Natural killer cell (primary cell): Measurements from ENCODE around the gene PSMD13. TPM values are rescaled to one million over a fixed set of nuclear protein-coding genes. Genes with fewer than 3 reads are reported as not detected.
A peak's percentile ranks its signal among the peaks of the same experiment; 100 is the strongest.

ENCODE experiments used
- ATAC-seq, 3 donors: fragments of 150-1000 bp in 2 of 3; fragments of 200-7000 bp in 1 of 3; cut with Tn5 transposase; 1 replicate in 1 of 3; 2 replicates in 2 of 3; pipeline ENCODE4 v1.10.0; 2021; ENCODE audit warnings: mild to moderate bottlenecking in 2 of 3, moderate library complexity in 2 of 3
- DNase-seq, 2 donors: peaks; one replicate each; pipeline versions ENCODE4 v3.0.0 to v3.0.0-alpha.2; 2013 to 2021; ENCODE audit warnings: mixed read lengths in 1 of 2
- H3K27ac ChIP-seq: one replicate; pipeline ENCODE4 v1.5.1; 2013; ENCODE audit warnings: mild to moderate bottlenecking, low read length
- H3K27me3 ChIP-seq: one replicate; pipeline ENCODE4 v1.6.1; 2013; ENCODE audit warnings: low read length; ENCODE audit not compliant: control insufficient read depth, insufficient read depth
- H3K36me3 ChIP-seq: one replicate; pipeline ENCODE4 v1.6.1; 2013; ENCODE audit warnings: low read length; ENCODE audit not compliant: control insufficient read depth, insufficient read depth
- H3K4me1 ChIP-seq: one replicate; pipeline ENCODE4 v1.6.1; 2013; ENCODE audit warnings: low read length; ENCODE audit not compliant: control insufficient read depth, insufficient read depth
- H3K4me3 ChIP-seq: one replicate; pipeline ENCODE4 v1.5.1; 2013; ENCODE audit warnings: low read length
- H3K9me3 ChIP-seq: one replicate; pipeline ENCODE4 v1.6.1; 2013; ENCODE audit warnings: low read length; ENCODE audit not compliant: control insufficient read depth, insufficient read depth
- H3K27ac Mint-ChIP-seq, 2 donors: one replicate each; pipeline ENCODE4 v1.8.0; 2022; ENCODE audit warnings: mild to moderate bottlenecking in 2 of 2, mixed read lengths in 2 of 2, moderate library complexity in 1 of 2
- H3K27me3 Mint-ChIP-seq, 2 donors: one replicate each; pipeline ENCODE4 v1.8.0; 2022; ENCODE audit warnings: low read depth in 2 of 2, mixed read lengths in 2 of 2
- H3K36me3 Mint-ChIP-seq: one replicate; pipeline ENCODE4 v1.8.0; 2022; ENCODE audit warnings: mixed read lengths
- H3K4me1 Mint-ChIP-seq, 2 donors: one replicate each; pipeline ENCODE4 v1.8.0; 2022; ENCODE audit warnings: mixed read lengths in 2 of 2
- H3K4me3 Mint-ChIP-seq: one replicate; pipeline ENCODE4 v1.8.0; 2022; ENCODE audit warnings: mild to moderate bottlenecking, moderate library complexity, mixed read lengths
- H3K9me3 Mint-ChIP-seq, 2 donors: one replicate each; pipeline ENCODE4 v1.8.0; 2022; ENCODE audit warnings: mixed read lengths in 2 of 2
- WGBS: methylation state at CpG from one replicate; pipeline ENCODE4 v1.1.7; 2013; ENCODE audit warnings: missing lambda C conversion rate; ENCODE audit not compliant: insufficient coverage; 5-methylcytosine and 5-hydroxymethylcytosine counted together
- intact Hi-C: fragments of 100-400 bp; cut with micrococcal nuclease; formaldehyde crosslinking; loops from one replicate; pipeline ENCODE4 v1.14.2; 2022
- total RNA-seq, 4 donors: library from RNA; stranded (reverse); fragments of 120-200 nt in 1 of 4; gene quantifications; one replicate each; pipeline versions ENCODE4 v1.2.3 to v1.2.4, GENCODE V29; 2013 to 2022
- TF ChIP-seq, protein P1 (sequence below): fragments of 200-600 bp; IDR thresholded peaks from one replicate; pipeline ENCODE4 v1.8.0; 2022; ENCODE audit warnings: antibody characterized with exemption

Gene PSMD13
- total RNA-seq, 3 donors from 2014 or later (not counting 1 experiment from before 2014, with no cell fraction given) = 94.6 to 111 (median 104) TPM

GRCh38 chr11:210803-211180 is 26.0 kb upstream of the PSMD13 start:
- Histone ChIP-seq H3K36me3 (peaks cover 61% of the 10 kb centered on the region), H3K27me3 (no peaks in the 10 kb centered on the region), H3K4me1 (peaks cover 36% of the 10 kb centered on the region), H3K4me3 (no peak overlapping the region), H3K27ac (no peak overlapping the region), H3K9me3 (no peaks in the 10 kb centered on the region)
- TF ChIP-seq, protein P1, sequence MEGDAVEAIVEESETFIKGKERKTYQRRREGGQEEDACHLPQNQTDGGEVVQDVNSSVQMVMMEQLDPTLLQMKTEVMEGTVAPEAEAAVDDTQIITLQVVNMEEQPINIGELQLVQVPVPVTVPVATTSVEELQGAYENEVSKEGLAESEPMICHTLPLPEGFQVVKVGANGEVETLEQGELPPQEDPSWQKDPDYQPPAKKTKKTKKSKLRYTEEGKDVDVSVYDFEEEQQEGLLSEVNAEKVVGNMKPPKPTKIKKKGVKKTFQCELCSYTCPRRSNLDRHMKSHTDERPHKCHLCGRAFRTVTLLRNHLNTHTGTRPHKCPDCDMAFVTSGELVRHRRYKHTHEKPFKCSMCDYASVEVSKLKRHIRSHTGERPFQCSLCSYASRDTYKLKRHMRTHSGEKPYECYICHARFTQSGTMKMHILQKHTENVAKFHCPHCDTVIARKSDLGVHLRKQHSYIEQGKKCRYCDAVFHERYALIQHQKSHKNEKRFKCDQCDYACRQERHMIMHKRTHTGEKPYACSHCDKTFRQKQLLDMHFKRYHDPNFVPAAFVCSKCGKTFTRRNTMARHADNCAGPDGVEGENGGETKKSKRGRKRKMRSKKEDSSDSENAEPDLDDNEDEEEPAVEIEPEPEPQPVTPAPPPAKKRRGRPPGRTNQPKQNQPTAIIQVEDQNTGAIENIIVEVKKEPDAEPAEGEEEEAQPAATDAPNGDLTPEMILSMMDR = no peak
- Mint-ChIP-seq H3K36me3 (no peaks in the 10 kb centered on the region), H3K4me1 (peaks cover 25 to 48% of the 10 kb centered on the region in 2 donors), H3K9me3 (no peaks in the 10 kb centered on the region), H3K27ac (peak overlapping the region in 1 of 2 donors; percentile 23), H3K4me3 (peak overlapping the region; percentile 49), H3K27me3 (no peaks in the 10 kb centered on the region)
- 96% methylated on average over 5 of the region's 5 CpGs for WGBS
- ATAC-seq = no peak
- intact Hi-C loops = no loop called here
- no peak for DNase-seq

GRCh38 chr11:211295-211694 is 25.5 kb upstream of the PSMD13 start:
- no peak overlapping the region for H3K27ac ChIP-seq
- Mint-ChIP-seq H3K9me3 (no peaks in the 10 kb centered on the region), H3K36me3 (no peaks in the 10 kb centered on the region), H3K4me3 (peak overlapping the region; percentile 21), H3K4me1 (peaks cover 21 to 43% of the 10 kb centered on the region in 2 donors), H3K27ac (peak overlapping the region in 1 of 2 donors; percentile 23), H3K27me3 (no peaks in the 10 kb centered on the region)
- H3K4me3 ChIP-seq = no peak overlapping the region
- intact Hi-C loops = no loop called here
- H3K4me1 ChIP-seq = peaks cover 31% of the 10 kb centered on the region
- DNase-seq (no peak), ATAC-seq (no peak)
- 100% methylated on average over 5 of the region's 5 CpGs for WGBS
- no peaks in the 10 kb centered on the region for H3K27me3 ChIP-seq
- H3K9me3 ChIP-seq = no peaks in the 10 kb centered on the region
- TF ChIP-seq, protein P1 = no peak
- H3K36me3 ChIP-seq = peaks cover 64% of the 10 kb centered on the region

- Mint-ChIP-seq H3K27me3 (no peaks in the 10 kb centered on the region), H3K4me3 (peak overlapping the region; percentile 21), H3K9me3 (no peaks in the 10 kb centered on the region), H3K4me1 (peaks cover 17 to 38% of the 10 kb centered on the region in 2 donors), H3K36me3 (no peaks in the 10 kb centered on the region), H3K27ac (peak overlapping the region in 1 of 2 donors; percentile 23)
- DNase-seq (no peak), ATAC-seq (no peak)
- peaks cover 64% of the 10 kb centered on the region for H3K36me3 ChIP-seq
- TF ChIP-seq, protein P1 = no peak
- WGBS = over 99% methylated on average over 9 of the region's 9 CpGs
- no peak overlapping the region for H3K4me3 ChIP-seq
- intact Hi-C loops = no loop called here
- no peaks in the 10 kb centered on the region for H3K9me3 ChIP-seq
- H3K4me1 ChIP-seq = peaks cover 27% of the 10 kb centered on the region
- no peaks in the 10 kb centered on the region for H3K27me3 ChIP-seq
- no peak overlapping the region for H3K27ac ChIP-seq
Measured at GRCh38 chr11:211741-212140, 25.0 kb upstream of the PSMD13 start.
